Nucleus accumbens (tissue), 56 donors: Measurements from ENCODE around the gene PTPN1.
"Not testable (repeated sequence)": the region's sequence is repeated elsewhere in the genome, so short reads cannot be mapped to it uniquely, and the experiment has no call there.

ENCODE experiments used
- DNase-seq, 56 donors: peaks; one replicate each; lab custom pipeline; 2025; lab: John Stamatoyannopoulos, UW

PTPN1 gene

GRCh38 chr20:50585214-50585613 lies 75.0 kb downstream of the PTPN1 start:
- DNase-seq = no peak

DNA sequence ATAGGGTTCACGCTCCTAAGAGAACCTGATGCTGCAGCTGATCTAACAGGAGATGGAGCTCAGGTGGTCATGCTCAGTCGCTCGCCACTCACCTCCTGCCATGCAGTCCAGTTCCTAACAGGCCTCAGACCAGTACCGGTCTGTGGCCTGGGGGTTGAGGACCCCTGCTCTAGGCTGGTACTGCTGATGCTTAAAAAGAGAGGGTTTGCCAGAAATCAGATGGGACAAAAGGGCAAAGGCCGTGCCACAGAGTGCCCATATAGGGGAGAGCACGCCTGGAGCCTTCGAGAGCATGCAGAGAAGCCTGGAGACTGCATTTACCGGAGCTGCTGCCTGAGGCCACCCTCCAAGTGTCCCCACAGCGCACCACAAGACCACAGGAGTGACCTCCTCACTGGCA lies 75.5 kb downstream of the PTPN1 start:
- no peak for DNase-seq

GRCh38 chr20:50586531-50587232 lies 76.5 kb downstream of the PTPN1 start:
- DNase-seq = no peak

DNA sequence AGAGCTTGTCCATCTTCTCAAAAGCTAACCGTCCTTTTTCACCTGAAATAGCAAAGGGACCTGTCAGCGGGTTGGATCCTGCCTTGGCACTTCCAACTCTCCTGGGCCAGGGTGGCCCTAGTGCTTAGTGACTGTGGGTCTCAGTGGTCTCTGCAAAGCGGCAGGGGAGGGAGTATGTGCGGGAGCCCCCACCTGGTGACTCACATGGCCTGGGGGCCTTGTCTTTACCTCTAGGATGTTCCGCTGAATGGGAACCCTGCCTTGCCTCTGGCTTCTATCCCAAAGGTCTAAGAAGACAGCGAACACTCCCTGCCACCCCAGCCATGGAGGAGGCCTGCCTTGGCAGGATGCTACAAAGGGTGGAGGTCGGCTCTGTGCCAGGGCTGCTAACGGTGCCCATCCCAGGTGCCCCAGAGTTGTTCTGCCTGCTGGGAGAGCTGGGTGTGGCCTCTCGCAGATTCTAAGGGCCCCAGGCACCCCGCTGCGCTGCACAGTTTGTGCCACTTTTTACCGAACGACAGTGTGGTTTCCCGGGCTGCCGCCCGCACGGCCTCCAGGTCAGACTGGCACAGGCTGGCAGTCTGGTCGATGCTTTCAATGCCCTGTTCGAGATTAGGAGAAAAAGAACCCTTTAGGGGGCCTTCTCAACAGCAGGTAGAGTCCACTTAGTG lies 77.2 kb downstream of the PTPN1 start:
- no peak for DNase-seq

- DNase-seq = peak in 29 of 56 donors; percentile 7 to 65 (median 34)
Measured at GRCh38 chr20:50588034-50588736, 78.0 kb downstream of the PTPN1 start.

GRCh38 chr20:50589548-50590347 lies 79.6 kb downstream of the PTPN1 start:
- no peak for DNase-seq

- no peak for DNase-seq
Measured at GRCh38 chr20:50590348-50590664, 80.1 kb downstream of the PTPN1 start.

GRCh38 chr20:50591233-50591852 lies 81.2 kb downstream of the PTPN1 start:
- DNase-seq = no peak

DNA sequence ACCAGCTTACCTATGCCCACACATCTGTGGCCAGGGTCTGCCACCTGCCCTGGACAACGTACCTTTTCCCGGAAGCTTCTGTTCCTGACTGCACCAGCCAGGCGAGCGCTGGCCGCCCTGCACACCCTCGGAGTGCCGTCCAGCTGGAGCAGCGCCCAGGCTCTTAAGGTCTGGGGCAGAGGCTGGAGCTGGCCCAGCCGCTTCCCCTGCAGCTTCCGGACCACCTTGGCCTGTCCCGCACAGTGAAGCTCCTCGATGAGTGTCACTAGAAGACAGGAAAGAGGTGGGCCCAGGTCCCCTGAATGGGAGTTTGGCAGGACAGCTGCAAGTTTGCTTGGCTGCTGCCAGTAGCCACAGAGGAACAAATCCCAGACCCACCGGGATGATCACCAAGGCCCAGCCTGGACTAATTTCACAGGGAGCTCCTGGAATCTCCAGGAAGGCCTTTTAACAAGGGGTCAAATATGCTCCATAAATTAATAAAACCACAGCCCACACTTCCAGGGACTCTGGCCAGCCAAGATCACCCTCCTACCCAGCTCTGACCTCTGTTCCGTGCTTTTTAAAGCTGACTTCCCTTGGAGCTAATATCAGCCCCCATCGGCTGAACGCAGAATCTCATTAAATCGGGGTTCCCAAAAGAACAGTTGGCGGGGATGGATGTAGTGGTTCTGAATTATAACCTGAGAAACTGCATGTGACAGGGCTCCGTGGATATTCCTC lies 82.3 kb downstream of the PTPN1 start:
- DNase-seq = peak in 1 of 56 donors; percentile 14

GRCh38 chr20:50593005-50593335 lies 82.8 kb downstream of the PTPN1 start:
- no peak for DNase-seq

- DNase-seq = no peak
Measured at GRCh38 chr20:50594231-50594590, 84.0 kb downstream of the PTPN1 start.

GRCh38 chr20:50594591-50595432 lies 84.6 kb downstream of the PTPN1 start:
- no peak for DNase-seq

- DNase-seq = no peak
Measured at GRCh38 chr20:50595433-50595895, 85.3 kb downstream of the PTPN1 start.

DNA sequence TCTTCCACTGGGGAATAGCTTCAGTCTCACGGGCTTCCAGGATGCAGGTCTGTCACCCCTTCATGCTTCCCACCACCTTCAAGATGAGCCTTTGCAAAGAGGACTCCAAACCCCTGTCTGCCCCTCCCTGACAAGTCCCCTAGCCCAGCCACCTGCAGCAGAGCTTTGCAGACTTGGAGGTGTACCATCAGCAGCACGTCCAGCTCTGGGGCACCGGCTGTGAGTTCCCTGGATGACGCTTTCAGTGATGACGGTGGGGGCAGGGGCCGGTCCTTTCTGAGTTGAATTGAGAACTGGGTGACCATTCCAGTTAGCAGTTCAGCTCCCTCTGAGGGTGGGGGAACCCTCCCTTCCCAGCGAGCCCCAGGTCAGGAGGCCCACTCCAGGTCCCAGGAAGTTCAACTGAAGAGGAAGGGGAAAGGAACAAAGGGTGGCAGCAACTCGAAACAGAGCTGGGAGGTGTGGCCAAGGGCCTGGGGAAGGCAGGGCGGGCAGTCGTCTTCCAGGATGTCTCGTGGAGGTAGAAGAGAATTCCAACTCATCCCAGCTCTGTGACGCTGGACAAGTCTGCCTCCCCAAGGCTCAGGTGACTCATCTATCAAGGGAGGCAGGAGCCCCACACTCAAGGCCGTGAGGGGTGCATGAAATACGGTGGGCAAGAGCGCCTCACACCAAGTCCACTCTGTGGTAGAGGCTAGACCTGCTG lies 86.0 kb downstream of the PTPN1 start:
- DNase-seq = no peak

- DNase-seq = no peak
Measured at GRCh38 chr20:50596694-50597021, 86.5 kb downstream of the PTPN1 start.

GRCh38 chr20:50597406-50597969 lies 87.3 kb downstream of the PTPN1 start:
- no peak for DNase-seq

DNA sequence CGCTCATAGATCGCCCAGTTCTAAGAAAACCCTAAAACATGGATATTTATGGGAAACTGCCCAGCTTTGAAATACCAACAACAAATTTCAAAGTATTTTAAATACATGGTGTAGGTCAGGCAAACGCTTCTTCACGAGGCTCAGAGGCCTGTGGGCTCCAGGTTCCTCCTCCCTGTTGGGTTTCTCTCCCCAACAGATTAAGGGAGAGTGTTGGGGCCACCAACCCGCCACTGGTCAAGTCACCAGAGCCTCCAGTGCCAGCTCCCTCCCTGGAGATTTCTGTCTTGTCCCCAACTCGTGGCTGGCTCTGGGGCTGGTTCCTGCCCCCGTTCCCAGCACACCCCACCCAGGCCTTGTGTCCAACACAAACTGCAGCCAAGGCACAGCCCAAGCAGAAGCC lies 87.9 kb downstream of the PTPN1 start:
- DNase-seq = no peak

- not testable (repeated sequence) for DNase-seq
Measured at GRCh38 chr20:50598768-50599167, 88.6 kb downstream of the PTPN1 start.
